HL-60 (cell line): ENCODE results near the gene SLC24A3.

Source experiments
- CTCF ChIP-seq: IDR thresholded peaks from one replicate; pipeline ENCODE4 v1.5.1; 2011; ENCODE audit warnings: low read length, control low read depth, inconsistent platforms; ENCODE audit not compliant: insufficient read depth
- REST ChIP-seq: IDR thresholded peaks from 2 replicates; pipeline ENCODE4 v1.6.1; 2012; ENCODE audit warnings: low read depth; ENCODE audit not compliant: insufficient replicate concordance

- no peak for TF ChIP-seq CTCF
- no peak for TF ChIP-seq REST
Observed at GRCh38 chr20:19448632-19449031, 236.2 kb downstream of the SLC24A3 start.
